PC-3 (cell line): ENCODE measurements around the gene NOX1.

ENCODE experiments used
- EZH2 ChIP-seq: fragments of 300-600 bp; sonication (generic); IDR thresholded peaks from one replicate; pipeline ENCODE4 v1.6.1; 2017; ENCODE audit warnings: antibody characterized with exemption, mild to moderate bottlenecking, low read length; ENCODE audit not compliant: unreplicated experiment
- TF ChIP-seq, protein P1 (sequence below): fragments of 300-600 bp; sonication (generic); conservative IDR thresholded peaks from 2 replicates; pipeline ENCODE4 v1.5.1; 2017; ENCODE audit warnings: antibody characterized with exemption, low read depth, mild to moderate bottlenecking, low read length

DNA sequence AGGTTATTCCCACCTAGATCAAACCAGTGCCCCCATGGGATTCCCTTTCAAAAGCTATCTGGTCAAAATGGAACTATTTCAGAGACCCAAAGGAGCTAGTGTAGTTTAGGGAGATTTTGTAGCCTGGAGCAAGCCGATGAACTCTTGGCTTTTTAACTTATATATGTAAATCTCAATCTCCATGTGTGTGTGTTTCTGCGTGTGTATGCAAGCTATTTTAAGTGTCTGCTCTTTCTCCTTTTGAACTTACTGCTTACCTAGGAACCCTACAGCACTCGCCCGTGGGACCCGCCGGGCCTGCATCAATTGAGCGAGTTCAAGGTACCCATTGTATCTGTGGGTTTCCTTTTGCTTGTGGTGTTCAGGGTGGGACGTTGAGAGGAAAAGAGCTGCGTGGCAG is 43.6 kb downstream of the NOX1 start:
- TF ChIP-seq, protein P1, sequence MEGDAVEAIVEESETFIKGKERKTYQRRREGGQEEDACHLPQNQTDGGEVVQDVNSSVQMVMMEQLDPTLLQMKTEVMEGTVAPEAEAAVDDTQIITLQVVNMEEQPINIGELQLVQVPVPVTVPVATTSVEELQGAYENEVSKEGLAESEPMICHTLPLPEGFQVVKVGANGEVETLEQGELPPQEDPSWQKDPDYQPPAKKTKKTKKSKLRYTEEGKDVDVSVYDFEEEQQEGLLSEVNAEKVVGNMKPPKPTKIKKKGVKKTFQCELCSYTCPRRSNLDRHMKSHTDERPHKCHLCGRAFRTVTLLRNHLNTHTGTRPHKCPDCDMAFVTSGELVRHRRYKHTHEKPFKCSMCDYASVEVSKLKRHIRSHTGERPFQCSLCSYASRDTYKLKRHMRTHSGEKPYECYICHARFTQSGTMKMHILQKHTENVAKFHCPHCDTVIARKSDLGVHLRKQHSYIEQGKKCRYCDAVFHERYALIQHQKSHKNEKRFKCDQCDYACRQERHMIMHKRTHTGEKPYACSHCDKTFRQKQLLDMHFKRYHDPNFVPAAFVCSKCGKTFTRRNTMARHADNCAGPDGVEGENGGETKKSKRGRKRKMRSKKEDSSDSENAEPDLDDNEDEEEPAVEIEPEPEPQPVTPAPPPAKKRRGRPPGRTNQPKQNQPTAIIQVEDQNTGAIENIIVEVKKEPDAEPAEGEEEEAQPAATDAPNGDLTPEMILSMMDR = no peak
- no peak for TF ChIP-seq EZH2
